Mucosa of descending colon (tissue), 3 donors: ENCODE measurements around the gene PRLH. TPM values are rescaled to one million over a fixed set of nuclear protein-coding genes. Genes with fewer than 3 reads are reported as not detected.

Experiments used
- ATAC-seq: fragments of 200-7000 bp; cut with Tn5 transposase; one replicate; pipeline ENCODE4 v1.9.1; 2020; ENCODE audit warnings: mild to moderate bottlenecking, moderate library complexity
- DNase-seq, 3 donors: peaks; one replicate each; pipeline ENCODE4 v3.0.0-alpha.2; 2020
- H3K36me3 ChIP-seq: fragments of 200-600 bp; one replicate; pipeline ENCODE4 v1.8.0; 2021; ENCODE audit warnings: low read depth, mild to moderate bottlenecking
- H3K4me1 ChIP-seq: fragments of 200-600 bp; one replicate; pipeline ENCODE4 v1.8.0; 2021; ENCODE audit warnings: low read depth, mild to moderate bottlenecking
- H3K4me3 ChIP-seq: fragments of 200-600 bp; one replicate; pipeline ENCODE4 v1.8.0; 2021; ENCODE audit warnings: mild to moderate bottlenecking
- H3K9me3 ChIP-seq: fragments of 200-600 bp; one replicate; pipeline ENCODE4 v1.8.0; 2021; ENCODE audit warnings: mild to moderate bottlenecking
- CTCF ChIP-seq: fragments of 200-600 bp; IDR thresholded peaks from one replicate; pipeline ENCODE4 v1.8.0; 2022; ENCODE audit warnings: antibody characterized with exemption, mild to moderate bottlenecking
- intact Hi-C, 2 donors: fragments of 100-400 bp; cut with DNase I in 1 of 2; cut with micrococcal nuclease in 1 of 2; formaldehyde crosslinking; loops; one replicate each; pipeline versions ENCODE4 v1.11.0 to v1.11.1; 2022; cut with DNase I, micrococcal nuclease
- total RNA-seq, 3 donors: library from RNA; stranded (reverse); fragmentation: NEBNext Ultra II Directional in 2 of 3; extraction: Animal tissue kit (Norgen Biotek cat#: 25700) in 2 of 3; gene quantifications; one replicate each; pipeline versions ENCODE4 v1.2.1 to v1.2.4, GENCODE V29; 2021 to 2023
- donor health status: DM: no; HTN: no; CAD: no; lungs with moderate emphysema.
- donor health status: DM: no; HTN: no; CAD: no.
- donor health status: DM: no; HTN: yes; CAD: no.

PRLH gene
- total RNA-seq, 3 donors from 2014 or later: not detected

- intact Hi-C loops: no loop called here
- TF ChIP-seq CTCF: no peak
- H3K4me3 ChIP-seq: no peak overlapping the region
- no peaks in the 10 kb centered on the region for H3K9me3 ChIP-seq
- ATAC-seq (no peak), DNase-seq (peak in 1 of 3 donors; percentile 11)
- H3K4me1 ChIP-seq: no peaks in the 10 kb centered on the region
- H3K36me3 ChIP-seq: no peaks in the 10 kb centered on the region
Observed at GRCh38 chr2:237577956-237578870, 11.8 kb downstream of the PRLH start.

- Histone ChIP-seq H3K36me3 (no peaks in the 10 kb centered on the region), H3K9me3 (no peaks in the 10 kb centered on the region), H3K4me3 (no peak overlapping the region), H3K4me1 (no peaks in the 10 kb centered on the region)
- intact Hi-C loops: loop anchor here (10.0 kb wide), 1 partner anchor 163 kb away; no protein-coding TSS in a partner anchor
- DNase-seq: no peak
- no peak for ATAC-seq
- TF ChIP-seq CTCF: no peak
Observed at GRCh38 chr2:237581326-237581725, 15.0 kb downstream of the PRLH start.

- Histone ChIP-seq H3K36me3 (no peaks in the 10 kb centered on the region), H3K4me1 (no peaks in the 10 kb centered on the region), H3K9me3 (no peaks in the 10 kb centered on the region), H3K4me3 (no peak overlapping the region)
- TF ChIP-seq CTCF: no peak
- peak; percentile 33 for ATAC-seq
- intact Hi-C loops: loop anchor here (10.0 kb wide), 1 partner anchor 163 kb away; no protein-coding TSS in a partner anchor
- DNase-seq: peak in 1 of 3 donors; percentile 21
Observed at GRCh38 chr2:237581751-237582746, 15.7 kb downstream of the PRLH start.

DNA sequence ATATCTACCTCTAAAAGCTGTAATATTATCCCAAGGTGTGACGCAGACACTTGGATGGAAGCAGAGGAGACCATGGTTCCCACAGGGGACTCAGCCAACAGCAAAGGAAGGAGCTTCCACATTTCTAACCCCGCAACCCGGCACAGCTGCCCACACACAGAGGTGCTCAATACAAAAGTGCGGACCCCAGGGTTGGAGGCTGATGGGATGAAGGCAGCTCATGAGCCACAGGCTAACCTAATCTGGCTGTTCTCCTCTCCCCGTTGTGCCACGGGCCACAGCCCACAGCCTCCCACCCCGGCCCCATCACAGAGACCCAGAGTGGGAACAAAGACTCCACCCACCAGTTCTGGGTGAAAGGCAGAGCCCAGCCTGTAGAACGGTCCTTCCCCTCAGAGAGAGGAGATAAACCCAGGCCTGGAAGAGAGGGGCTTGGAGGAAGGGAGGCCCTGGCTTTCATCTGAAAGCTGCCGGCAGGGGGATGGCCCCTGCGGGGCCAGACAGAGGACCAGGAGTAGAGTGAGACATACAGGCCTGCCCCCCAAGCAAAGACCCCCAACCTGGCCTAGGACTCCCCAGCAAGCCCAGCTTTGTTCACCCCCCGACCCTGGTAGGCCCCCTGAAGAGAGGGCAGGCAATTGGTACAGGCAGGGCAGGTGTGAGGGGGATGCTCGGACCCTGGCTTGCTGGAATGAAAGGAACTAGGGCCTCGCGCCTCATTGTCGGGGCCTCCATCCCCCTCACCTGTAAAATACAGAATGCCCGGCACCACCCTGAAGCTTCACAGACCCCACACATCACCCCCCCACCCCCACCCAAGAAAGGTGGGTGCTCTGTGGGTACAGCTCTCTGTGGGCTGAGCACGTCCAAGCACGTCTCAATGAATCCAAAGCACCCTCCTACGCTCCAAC, 17.3 kb downstream of the PRLH start:
- Histone ChIP-seq H3K9me3 (no peaks in the 10 kb centered on the region), H3K4me3 (no peak overlapping the region), H3K36me3 (no peaks in the 10 kb centered on the region), H3K4me1 (no peaks in the 10 kb centered on the region)
- intact Hi-C loops: loop anchor here (10.0 kb wide), 1 partner anchor 161 kb away; no protein-coding TSS in a partner anchor
- no peak for TF ChIP-seq CTCF
- ATAC-seq: no peak
- peak in 1 of 3 donors; percentile 12 for DNase-seq
